ENCODE data around the gene DDX10.
A peak's percentile ranks its signal among the peaks of the same experiment; 100 is the strongest.

Gene DDX10

GRCh38 chr11:108654994-108655631, 9.8 kb upstream of the DDX10 start:
- no peak for DNase-seq (ENCODE audit: low read depth)

GRCh38 chr11:108662700-108663099, 2.2 kb upstream of the DDX10 start:
- DNase-seq (ENCODE audit: low read depth), result no peak

DNA sequence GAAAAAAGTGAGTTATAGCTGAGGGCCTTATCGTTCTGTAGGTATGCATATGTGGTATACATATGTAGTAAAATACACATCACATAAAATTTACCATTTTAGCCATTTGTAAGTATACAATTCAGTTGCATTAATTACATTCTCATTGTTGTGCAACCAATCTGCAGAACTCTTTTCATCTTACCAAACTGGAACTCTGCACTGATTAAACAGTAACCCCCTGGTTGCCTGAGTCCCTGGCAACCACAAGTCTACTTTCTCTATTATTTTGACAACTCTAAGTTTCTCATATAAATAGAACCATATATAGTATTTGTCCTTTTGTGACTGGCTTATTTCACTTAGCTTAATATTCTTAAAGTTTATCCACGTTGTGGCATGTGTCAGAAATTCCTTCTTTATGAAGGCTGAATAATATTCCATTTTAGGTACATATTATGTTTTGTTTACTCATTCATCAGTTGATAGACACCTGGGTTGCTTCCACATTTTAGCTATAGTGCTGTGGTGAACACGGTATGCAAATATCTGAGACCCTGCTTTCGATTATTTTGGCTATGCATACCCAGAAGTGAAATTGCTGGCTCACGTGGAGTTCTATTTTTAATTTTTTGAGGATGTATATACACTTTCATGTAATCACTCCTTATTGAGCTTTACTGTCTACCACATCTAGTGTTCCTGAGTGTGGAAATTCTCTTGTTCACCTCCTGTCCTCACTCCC, 1.6 kb upstream of the DDX10 start:
- no peak for DNase-seq (ENCODE audit: low read depth)

GRCh38 chr11:108666373-108666772, 1.5 kb downstream of the DDX10 start:
- DNase-seq (ENCODE audit: low read depth), result no peak

GRCh38 chr11:108669286-108669685, 4.4 kb downstream of the DDX10 start:
- DNase-seq (ENCODE audit: low read depth), result no peak

GRCh38 chr11:108669711-108670110, 4.8 kb downstream of the DDX10 start:
- no peak for DNase-seq (ENCODE audit: low read depth)

GRCh38 chr11:108670451-108670850, 5.6 kb downstream of the DDX10 start:
- no peak for DNase-seq (ENCODE audit: low read depth)

DNA sequence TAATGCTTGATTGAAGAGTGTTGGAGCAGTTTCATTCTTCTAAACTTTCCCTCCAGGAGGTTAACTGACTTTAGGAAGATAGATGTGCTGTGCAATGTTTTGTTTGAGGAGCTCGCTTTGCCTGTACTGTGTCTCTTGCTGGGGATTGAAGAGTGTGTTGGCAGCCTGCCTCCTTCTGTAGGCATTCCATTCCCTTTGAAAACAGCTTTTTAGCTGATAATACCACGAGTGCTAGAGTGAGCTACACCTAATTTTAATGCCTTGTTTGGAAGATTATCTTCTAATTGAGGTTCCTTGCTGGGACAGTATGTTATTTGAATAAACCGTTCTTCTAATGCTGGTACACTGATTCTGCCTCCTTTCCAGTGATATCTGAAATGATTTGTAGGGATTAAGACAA, 7.2 kb downstream of the DDX10 start:
- DNase-seq (ENCODE audit: low read depth), result no peak

DNA sequence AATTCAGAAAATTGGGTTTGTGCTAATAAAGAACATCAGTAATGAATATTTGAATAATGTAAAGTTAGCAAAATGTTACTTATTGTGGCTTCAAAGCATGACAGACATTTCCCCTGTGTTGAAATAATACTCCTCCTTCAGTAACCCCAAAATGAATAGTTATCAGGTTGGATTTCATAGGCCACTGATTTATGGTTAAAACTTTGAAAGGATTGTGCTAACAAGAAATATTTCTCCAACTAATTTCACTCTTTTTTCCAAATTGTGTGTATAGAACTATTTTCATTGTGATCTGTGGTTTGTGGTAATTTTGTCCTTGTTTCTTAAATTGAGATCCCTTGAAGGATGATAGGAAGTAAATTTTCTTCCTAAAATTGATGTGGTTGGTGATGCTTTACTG, 7.9 kb downstream of the DDX10 start:
- no peak for DNase-seq (ENCODE audit: low read depth)

DNA sequence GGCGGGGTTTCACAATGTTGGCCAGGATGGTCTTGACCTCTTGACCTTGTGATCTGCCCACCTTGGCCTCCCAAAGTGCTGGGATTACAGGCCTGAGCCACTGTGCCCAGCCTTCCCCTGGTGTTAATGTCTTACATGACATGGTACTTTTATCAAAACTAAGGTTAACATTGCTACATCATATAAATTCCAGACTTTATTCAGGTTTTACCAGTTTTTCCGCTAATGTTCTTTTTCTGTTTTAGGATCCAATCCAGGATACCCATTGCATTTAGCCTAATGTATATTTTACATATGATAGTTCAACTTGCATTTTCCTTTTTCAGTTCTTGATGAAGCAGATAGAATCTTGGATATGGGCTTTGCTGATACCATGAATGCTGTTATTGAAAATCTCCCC, 14.2 kb downstream of the DDX10 start:
- no peak for DNase-seq (ENCODE audit: low read depth)

- DNase-seq (ENCODE audit: low read depth), result no peak
Measured at GRCh38 chr11:108680271-108680670, 15.4 kb downstream of the DDX10 start.

DNA sequence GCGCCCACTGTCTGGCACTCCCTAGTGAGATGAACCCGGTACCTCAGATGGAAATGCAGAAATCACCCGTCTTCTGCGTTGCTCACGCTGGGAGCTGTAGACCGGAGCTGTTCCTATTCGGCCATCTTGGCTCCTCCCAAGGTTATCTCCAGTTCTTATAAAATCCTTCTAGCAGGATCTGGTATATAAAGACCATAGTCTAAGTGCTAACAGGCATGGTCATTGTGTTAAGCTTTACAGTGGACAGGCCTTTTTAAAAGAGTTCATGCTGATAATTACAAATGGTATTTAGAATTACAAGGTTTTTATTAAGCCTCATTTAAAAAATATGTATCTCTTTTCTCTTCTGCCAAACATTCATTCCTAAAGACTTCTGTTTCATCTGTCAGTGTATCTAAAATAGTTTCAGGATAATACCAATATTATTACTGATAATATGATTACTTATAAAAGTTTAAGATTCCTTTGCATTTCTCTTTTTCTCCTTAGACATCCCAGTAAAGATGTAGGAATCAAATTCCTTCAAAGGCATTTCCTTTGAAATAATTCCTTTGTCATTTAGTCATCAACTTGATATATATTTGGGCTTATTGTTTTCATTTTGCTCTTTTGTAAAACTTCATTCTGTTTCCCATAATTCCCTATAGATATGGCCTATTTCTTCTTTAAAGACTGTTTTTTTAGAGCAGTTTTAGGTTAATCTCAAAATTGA, 20.7 kb downstream of the DDX10 start:
- DNase-seq (ENCODE audit: low read depth), result no peak

DNA sequence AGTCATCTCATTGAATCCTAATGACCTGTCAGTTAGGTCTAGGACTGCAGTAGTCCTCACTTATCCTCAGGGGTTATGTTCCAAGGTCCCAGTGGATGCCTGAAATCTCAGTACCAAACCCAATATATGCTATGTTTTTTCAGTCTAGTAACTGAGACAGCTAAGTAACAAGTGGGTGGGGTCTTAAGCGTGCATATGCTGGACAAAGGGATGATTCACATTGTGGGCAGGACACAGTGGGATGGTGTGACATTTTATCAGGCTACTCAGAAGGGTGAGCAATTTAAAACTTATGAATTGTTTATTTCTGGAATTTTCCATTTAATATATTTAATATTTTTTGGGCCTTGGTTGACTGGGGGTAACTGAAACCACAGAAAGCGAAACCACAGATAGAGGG, 29.0 kb downstream of the DDX10 start:
- no peak for DNase-seq (ENCODE audit: low read depth)

DNA sequence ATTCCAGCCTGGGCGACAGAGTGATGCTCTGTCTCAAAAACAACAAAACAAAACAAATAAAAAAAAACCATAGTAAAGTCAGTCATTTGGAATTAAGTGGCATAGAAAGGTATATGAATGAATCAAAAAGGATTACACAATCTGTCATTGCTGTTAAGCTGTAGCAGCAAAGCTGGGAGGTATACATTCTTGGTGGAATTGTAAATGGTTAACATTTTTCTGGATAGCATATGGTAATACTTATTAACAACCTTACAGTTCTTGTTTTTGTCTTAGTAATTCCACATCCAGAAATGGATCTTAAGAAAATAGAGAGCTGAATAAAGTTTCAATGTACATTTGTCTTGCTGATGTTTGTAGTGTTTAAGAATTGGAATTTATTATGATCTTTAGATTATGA, 30.0 kb downstream of the DDX10 start:
- no peak for DNase-seq (ENCODE audit: low read depth)

GRCh38 chr11:108697872-108698473, 33.1 kb downstream of the DDX10 start:
- DNase-seq (ENCODE audit: low read depth), result peak; percentile 9

- DNase-seq (ENCODE audit: low read depth), result no peak
Measured at GRCh38 chr11:108698844-108699642, 34.2 kb downstream of the DDX10 start.

GRCh38 chr11:108703916-108704315, 39.0 kb downstream of the DDX10 start:
- DNase-seq (ENCODE audit: low read depth), result no peak

GRCh38 chr11:108705061-108705460, 40.2 kb downstream of the DDX10 start:
- no peak for DNase-seq (ENCODE audit: low read depth)

GRCh38 chr11:108708173-108708572, 43.3 kb downstream of the DDX10 start:
- DNase-seq (ENCODE audit: low read depth), result no peak

GRCh38 chr11:108709741-108710140, 44.9 kb downstream of the DDX10 start:
- DNase-seq (ENCODE audit: low read depth), result no peak

DNA sequence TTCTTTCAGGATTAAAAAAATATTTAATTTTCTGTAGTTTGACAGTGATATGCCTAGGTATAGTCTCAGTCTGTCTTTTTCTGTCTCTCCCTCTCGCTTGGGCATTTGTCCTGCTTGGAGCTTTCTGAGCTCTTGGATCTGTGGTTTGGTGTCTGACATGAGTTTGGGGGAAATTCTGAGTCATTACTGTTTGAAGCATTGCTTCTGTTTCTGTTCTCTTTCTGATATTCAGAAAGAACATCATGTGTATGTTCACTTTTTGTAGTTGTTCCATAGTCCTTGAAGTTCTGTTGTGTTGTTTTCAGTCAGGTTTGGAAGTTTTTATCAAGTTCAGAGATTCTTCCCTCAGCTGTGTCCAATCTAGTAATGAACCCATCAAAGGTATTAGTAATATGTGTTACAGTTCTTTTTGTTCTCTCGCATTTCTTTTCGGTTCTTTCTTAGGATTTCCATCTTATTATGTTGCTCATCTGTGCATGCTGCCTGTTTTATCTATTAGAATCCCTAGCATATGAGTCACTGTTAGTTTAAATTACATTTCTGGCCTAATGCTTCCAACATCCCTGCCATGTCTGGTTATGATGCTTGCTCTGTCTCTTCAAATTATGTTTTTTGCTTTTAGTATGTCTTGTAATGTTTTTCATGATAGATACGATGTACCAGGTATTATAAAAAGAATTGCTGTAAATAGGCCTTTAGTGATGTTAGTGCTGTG, 48.4 kb downstream of the DDX10 start:
- DNase-seq (ENCODE audit: low read depth), result no peak
